Prostate gland (tissue), 2 donors: ENCODE data around the gene MTERF1. TPM values are rescaled to one million over a fixed set of nuclear protein-coding genes. Genes with fewer than 3 reads are reported as not detected.

ENCODE experiments used
- DNase-seq: peaks from one replicate; pipeline ENCODE4 v3.0.0-alpha.2; 2019; ENCODE audit warnings: low spot score
- H3K27ac ChIP-seq, 2 donors: fragments of 200-600 bp; sonication (generic); 2 replicates each; pipeline ENCODE4 v1.5.1; 2017 to 2019
- H3K27me3 ChIP-seq: fragments of 200-600 bp; sonication (generic); replicated peaks from 2 replicates; pipeline ENCODE4 v1.5.1; 2019; ENCODE audit not compliant: insufficient read depth
- H3K36me3 ChIP-seq, 2 donors: fragments of 200-600 bp; sonication (generic); 1 replicate in 1 of 2; 2 replicates in 1 of 2; pipeline versions ENCODE4 v1.5.1 to v1.8.1; 2017 to 2019
- H3K4me1 ChIP-seq: fragments of 200-600 bp; sonication (generic); replicated peaks from 2 replicates; pipeline ENCODE4 v1.5.1; 2019
- H3K4me3 ChIP-seq, 2 donors: fragments of 200-600 bp; sonication (generic); 2 replicates each; pipeline ENCODE4 v1.5.1; 2017 to 2019
- H3K9me3 ChIP-seq: fragments of 200-600 bp; sonication (generic); 2 replicates; pipeline ENCODE4 v1.5.1; 2017
- POLR2A ChIP-seq: fragments of 450-650 bp; IDR thresholded peaks from one replicate; pipeline ENCODE4 v1.6.1; 2016; ENCODE audit warnings: antibody characterized with exemption, mild to moderate bottlenecking
- POLR2AphosphoS5 ChIP-seq: sonication (generic); formaldehyde crosslinking; IDR thresholded peaks from one replicate; pipeline ENCODE4 v1.6.1; 2017; ENCODE audit warnings: antibody characterized with exemption
- WGBS: methylation state at CpG from one replicate; pipeline ENCODE4 v1.1.5; 2018; 5-methylcytosine and 5-hydroxymethylcytosine counted together
- intact Hi-C: fragments of 100-400 bp; cut with DNase I; formaldehyde crosslinking; loops from one replicate; pipeline ENCODE4 v1.14.2; 2022
- total RNA-seq, 2 donors: library from RNA; depleted of rRNA; stranded (reverse); fragments of >200 nt; gene quantifications; one replicate each; pipeline ENCODE4 v1.1.0, GENCODE V29; 2016
- TF ChIP-seq, protein P1 (sequence below), 4 experiments: fragments of 200-600 bp in 2 of 4; fragments of 450-650 bp in 2 of 4; sonication (generic) in 2 of 4; IDR thresholded peaks; 1 replicate in 3 of 4; 2 replicates in 1 of 4; pipeline ENCODE4 v1.5.1; 2016 to 2019; ENCODE audit warnings: antibody characterized with exemption in 4 of 4, mild to moderate bottlenecking in 2 of 4, moderate library complexity in 2 of 4

Gene MTERF1
- total RNA-seq, 2 donors from 2014 or later = 6.1 to 8.1 TPM

DNA sequence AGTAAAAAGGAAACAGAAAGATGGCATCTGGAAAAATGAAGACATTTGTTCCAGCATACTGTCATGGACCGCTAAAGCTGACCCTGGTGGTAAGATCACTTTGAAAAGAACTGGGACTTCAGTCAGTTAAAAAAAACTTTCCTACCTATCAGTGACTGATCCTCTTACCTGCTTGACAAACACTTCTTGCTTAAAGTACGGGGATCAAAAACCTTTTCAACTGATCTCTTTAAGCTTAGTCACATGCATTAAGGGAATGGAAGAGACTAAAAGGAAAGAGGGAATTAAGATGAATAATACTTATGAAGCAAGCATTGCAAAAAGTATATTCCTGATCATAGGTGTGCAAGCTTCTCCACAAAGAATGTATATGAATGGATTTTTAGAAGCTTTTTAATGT lies 42.1 kb downstream of the MTERF1 start:
- Histone ChIP-seq H3K4me3 (no peak overlapping the region), H3K27ac (no peak overlapping the region), H3K27me3 (no peaks in the 10 kb centered on the region), H3K4me1 (no peaks in the 10 kb centered on the region), H3K9me3 (no peaks in the 10 kb centered on the region), H3K36me3 (no peaks in the 10 kb centered on the region)
- 89% methylated on average over 2 of the region's 2 CpGs for WGBS
- intact Hi-C loops = no loop called here
- DNase-seq = no peak
- TF ChIP-seq POLR2AphosphoS5 (no peak), POLR2A (no peak)
- TF ChIP-seq, protein P1, sequence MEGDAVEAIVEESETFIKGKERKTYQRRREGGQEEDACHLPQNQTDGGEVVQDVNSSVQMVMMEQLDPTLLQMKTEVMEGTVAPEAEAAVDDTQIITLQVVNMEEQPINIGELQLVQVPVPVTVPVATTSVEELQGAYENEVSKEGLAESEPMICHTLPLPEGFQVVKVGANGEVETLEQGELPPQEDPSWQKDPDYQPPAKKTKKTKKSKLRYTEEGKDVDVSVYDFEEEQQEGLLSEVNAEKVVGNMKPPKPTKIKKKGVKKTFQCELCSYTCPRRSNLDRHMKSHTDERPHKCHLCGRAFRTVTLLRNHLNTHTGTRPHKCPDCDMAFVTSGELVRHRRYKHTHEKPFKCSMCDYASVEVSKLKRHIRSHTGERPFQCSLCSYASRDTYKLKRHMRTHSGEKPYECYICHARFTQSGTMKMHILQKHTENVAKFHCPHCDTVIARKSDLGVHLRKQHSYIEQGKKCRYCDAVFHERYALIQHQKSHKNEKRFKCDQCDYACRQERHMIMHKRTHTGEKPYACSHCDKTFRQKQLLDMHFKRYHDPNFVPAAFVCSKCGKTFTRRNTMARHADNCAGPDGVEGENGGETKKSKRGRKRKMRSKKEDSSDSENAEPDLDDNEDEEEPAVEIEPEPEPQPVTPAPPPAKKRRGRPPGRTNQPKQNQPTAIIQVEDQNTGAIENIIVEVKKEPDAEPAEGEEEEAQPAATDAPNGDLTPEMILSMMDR (IDR thresholded peaks at IDR 0.05) = no peak

DNA sequence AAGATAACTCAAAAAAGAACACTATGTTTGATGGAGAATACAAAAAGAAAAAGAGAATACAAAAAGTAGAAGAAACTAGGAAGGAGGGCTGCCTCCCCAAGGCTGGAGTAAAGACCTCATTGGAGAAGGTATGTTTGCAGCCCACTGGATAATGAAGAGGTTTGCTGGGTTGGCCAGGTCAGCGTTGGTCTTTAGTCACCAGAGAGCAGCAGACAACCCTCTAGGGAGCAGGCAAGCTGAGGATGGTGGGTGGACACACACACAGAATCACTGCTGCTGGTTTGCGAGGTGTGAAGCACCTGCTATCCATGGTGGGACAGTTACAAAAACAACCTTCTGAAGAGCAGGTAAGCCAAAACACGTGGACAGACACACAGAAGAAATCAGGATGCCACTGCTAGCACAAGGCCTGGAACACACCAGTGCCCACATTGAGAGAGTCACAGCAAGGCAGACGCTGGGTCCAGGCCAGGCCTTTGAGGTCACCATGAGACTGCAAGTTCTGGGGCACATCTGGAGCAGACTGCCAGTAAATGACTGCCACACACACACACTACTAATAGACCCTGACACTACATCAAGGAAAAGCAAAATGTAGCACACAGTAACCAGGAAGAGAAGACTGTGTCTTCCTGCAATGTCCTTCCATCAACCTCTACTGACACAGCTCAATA lies 43.0 kb downstream of the MTERF1 start:
- Histone ChIP-seq H3K4me3 (no peak overlapping the region), H3K36me3 (no peaks in the 10 kb centered on the region), H3K4me1 (no peaks in the 10 kb centered on the region), H3K27ac (no peak overlapping the region), H3K9me3 (no peaks in the 10 kb centered on the region), H3K27me3 (no peaks in the 10 kb centered on the region)
- intact Hi-C loops = no loop called here
- TF ChIP-seq POLR2A (no peak), POLR2AphosphoS5 (no peak)
- TF ChIP-seq, protein P1 (IDR thresholded peaks at IDR 0.05) = no peak
- 81% methylated on average over 4 of the region's 4 CpGs for WGBS
- no peak for DNase-seq

DNA sequence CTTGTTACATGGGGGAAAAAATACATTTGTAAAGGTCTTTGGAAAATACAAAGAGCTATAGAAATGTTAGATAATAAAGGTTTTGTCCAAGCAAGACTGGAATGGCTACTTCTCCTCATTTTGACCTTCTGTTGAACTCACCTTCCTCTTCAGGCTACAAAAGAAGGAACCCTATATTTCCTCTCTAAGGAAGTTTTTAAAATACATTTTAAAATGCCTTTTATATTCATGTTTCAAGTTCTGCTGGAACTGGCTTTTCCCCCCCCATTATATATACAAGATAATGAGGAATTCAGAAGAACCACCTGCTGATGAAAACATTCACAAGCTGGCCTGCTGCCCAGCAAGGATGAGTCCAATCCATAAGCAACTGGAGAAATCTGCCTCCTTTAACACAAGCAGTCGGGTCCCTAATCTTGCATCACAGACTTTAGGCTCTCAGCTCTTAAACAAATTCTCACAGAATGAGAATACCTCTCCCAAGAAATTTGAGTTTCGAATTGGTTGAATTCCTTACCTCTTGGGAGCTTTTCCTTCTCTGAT lies 44.6 kb downstream of the MTERF1 start:
- WGBS = 36% methylated on average over 2 of the region's 2 CpGs
- no peaks in the 10 kb centered on the region for H3K4me1 ChIP-seq
- no peak overlapping the region for H3K4me3 ChIP-seq
- no peak for DNase-seq
- intact Hi-C loops = no loop called here
- H3K9me3 ChIP-seq = no peaks in the 10 kb centered on the region
- TF ChIP-seq, protein P1 (IDR thresholded peaks at IDR 0.05) = no peak
- TF ChIP-seq POLR2AphosphoS5 = no peak
- no peak for TF ChIP-seq POLR2A
- no peaks in the 10 kb centered on the region for H3K27me3 ChIP-seq
- H3K27ac ChIP-seq = no peak overlapping the region
- no peaks in the 10 kb centered on the region for H3K36me3 ChIP-seq

DNA sequence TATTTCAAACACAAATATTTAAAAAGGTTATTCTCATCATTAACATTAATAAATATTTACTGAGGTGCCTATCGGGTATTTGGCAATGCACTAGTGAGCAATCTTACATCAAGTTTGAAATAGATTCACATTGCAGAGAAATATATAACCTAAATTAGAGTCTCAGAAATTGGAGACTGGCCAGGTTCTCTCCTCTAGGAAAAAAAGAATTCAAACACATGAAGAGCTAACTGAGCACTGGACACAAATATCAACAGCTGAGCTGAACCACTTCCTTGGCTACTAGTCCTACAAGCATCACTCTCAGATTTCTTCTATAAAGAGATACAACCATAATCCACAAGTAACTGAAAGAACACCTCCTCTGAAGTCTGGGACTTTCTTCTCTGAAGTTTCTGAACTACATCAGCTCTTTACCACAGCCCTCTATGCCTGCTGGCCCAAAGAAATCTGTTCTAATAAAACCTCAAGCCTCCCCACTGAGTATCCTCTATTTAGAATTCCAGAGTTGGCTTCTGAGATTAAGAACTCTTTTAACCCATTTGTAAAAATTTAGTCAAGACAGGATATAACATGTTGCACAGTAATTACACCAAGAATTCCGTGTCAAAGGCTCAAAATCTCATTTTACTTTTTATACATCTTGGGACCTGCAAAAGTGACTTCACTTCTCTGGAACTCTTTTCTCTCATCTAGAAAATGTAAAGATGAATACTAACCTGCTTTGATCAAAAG lies 45.2 kb downstream of the MTERF1 start:
- H3K27ac ChIP-seq = no peak overlapping the region
- H3K4me1 ChIP-seq = no peaks in the 10 kb centered on the region
- no peak overlapping the region for H3K4me3 ChIP-seq
- DNase-seq = no peak
- no peaks in the 10 kb centered on the region for H3K9me3 ChIP-seq
- intact Hi-C loops = no loop called here
- no peaks in the 10 kb centered on the region for H3K27me3 ChIP-seq
- TF ChIP-seq POLR2AphosphoS5 = no peak
- no peak for TF ChIP-seq POLR2A
- TF ChIP-seq, protein P1 (IDR thresholded peaks at IDR 0.05) = no peak
- no peaks in the 10 kb centered on the region for H3K36me3 ChIP-seq
- 42% methylated on average over 2 of the region's 2 CpGs for WGBS
